Dermis microvascular lymphatic vessel endothelial cell (primary cell): ENCODE data around the gene OLIG1. TPM values are rescaled to one million over a fixed set of nuclear protein-coding genes. Genes with fewer than 3 reads are reported as not detected.

Source experiments
- DNase-seq, 2 donors: peaks; one replicate each; pipeline versions ENCODE4 v3.0.0 to v3.0.0-alpha.2; 2010; ENCODE audit warnings: low read depth in 2 of 2
- total RNA-seq: library from RNA; depleted of rRNA; stranded (reverse); fragments of >200 nt; gene quantifications from 2 replicates; pipeline ENCODE4 v1.2.1, GENCODE V29; 2014

The OLIG1 gene, protein sequence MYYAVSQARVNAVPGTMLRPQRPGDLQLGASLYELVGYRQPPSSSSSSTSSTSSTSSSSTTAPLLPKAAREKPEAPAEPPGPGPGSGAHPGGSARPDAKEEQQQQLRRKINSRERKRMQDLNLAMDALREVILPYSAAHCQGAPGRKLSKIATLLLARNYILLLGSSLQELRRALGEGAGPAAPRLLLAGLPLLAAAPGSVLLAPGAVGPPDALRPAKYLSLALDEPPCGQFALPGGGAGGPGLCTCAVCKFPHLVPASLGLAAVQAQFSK
- not detected in 2 replicates for total RNA-seq

DNA sequence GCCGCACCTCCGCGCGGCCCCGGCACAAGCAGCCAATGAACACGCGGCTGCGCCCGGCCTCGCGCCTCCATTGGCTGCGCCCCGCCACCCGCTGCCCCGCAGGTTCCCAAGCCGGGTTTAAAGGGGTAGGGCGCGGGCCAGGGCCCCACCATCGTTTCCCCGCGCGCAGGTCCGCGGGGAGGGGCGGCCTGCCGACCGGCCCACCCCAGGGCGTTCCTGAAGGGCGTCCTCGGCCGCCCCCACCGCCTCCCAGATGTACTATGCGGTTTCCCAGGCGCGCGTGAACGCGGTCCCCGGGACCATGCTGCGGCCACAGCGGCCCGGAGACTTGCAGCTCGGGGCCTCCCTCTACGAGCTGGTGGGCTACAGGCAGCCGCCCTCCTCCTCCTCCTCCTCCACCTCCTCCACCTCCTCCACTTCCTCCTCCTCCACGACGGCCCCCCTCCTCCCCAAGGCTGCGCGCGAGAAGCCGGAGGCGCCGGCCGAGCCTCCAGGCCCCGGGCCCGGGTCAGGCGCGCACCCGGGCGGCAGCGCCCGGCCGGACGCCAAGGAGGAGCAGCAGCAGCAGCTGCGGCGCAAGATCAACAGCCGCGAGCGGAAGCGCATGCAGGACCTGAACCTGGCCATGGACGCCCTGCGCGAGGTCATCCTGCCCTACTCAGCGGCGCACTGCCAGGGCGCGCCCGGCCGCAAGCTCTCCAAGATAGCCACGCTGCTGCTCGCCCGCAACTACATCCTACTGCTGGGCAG lies at the start of gene OLIG1:
Gene OLIG1 (plus strand): TSS at position 148 of the 750 bp plus-strand sequence. CDS start 106 bp downstream, at position 254.
- peak in 1 of 2 donors; percentile 37 for DNase-seq

DNA sequence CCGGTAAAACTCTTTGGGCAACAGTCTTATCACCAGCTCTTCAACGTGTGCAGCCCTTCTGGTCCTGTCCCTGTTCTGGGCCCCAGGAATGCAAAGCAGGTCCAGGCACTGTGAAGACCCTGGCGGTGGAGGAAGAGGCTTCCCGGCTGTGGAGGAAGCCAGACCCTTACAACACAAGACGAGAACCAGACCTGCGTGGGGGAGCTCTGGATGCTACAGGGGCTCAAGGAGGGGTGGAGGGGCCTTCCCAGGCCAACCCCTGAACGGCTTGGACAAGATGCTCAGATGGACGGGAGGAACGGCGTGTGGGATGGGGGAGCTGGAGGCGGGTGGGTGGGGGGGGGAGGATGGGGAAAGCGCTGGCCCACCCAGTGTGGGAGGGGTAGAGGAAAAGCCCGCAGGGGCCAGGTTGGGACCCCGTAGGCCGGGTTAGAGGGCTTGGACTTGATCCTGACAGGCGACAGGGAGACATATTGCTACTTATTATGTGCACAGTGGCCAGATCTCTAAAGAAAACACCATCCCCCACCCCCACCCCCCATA lies 49.3 kb upstream of the OLIG1 start:
- no peak for DNase-seq

DNA sequence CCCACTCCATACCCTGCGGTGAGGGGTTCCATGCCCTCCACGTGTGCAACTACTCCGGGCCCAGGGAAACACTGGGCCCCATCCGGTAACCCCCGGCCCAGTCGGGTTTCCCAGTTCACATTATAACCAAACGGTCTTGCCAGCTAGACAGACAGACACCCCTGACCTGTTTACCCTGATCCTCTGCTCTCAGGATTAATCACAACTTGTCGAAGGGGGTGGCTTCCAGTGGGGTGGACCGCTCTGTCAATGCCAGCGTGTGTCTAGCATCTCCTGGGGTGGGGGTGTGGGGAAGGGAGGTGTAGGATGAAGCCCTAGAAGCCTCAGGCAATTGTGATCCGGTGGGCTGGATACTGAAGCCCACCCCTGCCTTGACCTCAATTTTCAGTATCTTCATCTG lies 48.8 kb upstream of the OLIG1 start:
- DNase-seq: no peak

DNA sequence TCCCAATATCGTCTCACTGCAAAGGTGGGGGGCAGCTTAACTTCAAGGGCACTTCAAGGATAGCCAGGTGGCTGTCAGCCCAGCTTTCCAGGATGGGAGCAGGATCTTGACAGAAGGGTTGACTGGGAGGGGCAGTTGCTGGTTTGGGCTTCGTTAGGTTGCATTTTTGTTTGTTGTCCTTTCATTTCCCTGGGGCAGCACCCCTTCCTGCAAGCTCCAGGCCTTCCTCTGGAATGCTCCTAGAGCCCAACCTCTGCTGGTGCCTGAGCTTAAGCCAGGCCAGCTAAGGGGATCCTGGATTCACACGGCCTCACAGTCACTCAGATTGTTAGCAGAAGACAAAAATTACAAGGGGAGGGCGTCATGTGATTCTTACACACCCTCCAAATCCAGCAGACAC lies 48.3 kb upstream of the OLIG1 start:
- no peak for DNase-seq

DNA sequence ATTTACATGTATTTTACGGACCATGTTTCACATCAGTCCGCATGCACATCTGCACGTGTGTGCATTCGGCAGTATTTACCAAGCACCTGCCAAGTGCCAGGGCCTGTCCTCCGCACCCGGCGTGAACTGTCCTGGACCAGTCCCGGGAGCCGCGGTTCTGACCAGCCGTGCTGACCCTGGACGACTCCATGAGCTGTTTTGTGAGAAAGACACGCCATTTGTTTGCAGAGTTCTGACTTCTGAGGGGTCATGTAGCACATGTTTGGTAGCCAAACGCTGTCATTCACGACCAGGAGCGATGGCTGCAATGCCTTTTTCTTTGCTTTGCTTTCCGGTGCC lies 47.5 kb upstream of the OLIG1 start:
- DNase-seq: no peak

DNA sequence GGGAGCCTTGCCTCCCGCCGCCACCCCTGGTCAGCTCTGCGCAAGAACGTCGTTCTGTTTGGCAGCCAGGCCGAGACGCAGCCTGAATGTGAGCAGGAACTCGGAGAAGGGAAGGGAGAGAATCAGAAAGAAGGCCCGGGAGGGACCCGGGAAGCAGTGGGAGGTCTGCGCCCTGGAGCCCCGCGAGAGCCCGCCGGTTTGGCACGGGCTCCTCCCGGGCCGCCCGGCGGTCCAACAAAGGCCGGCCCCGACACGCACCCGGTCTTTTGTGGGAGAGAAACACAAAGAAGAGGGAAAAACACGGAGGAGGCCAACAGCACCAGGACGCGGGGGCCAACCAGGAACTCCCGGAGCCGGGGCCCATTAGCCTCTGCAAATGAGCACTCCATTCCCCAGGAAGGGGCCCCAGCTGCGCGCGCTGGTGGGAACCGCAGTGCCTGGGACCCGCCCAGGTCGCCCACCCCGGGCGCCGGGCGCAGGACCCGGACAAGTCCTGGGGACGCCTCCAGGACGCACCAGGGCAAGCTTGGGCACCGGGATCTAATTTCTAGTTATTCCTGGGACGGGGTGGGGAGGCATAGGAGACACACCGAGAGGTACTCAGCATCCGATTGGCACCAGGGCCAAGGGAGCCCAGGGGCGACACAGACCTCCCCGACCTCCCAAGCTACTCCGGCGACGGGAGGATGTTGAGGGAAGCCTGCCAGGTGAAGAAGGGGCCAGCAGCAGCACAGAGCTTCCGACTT lies 46.9 kb upstream of the OLIG1 start:
- no peak for DNase-seq

DNA sequence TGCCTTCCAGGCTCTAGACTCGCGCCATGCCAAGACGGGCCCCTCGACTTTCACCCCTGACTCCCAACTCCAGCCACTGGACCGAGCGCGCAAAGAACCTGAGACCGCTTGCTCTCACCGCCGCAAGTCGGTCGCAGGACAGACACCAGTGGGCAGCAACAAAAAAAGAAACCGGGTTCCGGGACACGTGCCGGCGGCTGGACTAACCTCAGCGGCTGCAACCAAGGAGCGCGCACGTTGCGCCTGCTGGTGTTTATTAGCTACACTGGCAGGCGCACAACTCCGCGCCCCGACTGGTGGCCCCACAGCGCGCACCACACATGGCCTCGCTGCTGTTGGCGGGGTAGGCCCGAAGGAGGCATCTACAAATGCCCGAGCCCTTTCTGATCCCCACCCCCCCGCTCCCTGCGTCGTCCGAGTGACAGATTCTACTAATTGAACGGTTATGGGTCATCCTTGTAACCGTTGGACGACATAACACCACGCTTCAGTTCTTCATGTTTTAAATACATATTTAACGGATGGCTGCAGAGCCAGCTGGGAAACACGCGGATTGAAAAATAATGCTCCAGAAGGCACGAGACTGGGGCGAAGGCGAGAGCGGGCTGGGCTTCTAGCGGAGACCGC lies 46.3 kb upstream of the OLIG1 start:
- DNase-seq: no peak

DNA sequence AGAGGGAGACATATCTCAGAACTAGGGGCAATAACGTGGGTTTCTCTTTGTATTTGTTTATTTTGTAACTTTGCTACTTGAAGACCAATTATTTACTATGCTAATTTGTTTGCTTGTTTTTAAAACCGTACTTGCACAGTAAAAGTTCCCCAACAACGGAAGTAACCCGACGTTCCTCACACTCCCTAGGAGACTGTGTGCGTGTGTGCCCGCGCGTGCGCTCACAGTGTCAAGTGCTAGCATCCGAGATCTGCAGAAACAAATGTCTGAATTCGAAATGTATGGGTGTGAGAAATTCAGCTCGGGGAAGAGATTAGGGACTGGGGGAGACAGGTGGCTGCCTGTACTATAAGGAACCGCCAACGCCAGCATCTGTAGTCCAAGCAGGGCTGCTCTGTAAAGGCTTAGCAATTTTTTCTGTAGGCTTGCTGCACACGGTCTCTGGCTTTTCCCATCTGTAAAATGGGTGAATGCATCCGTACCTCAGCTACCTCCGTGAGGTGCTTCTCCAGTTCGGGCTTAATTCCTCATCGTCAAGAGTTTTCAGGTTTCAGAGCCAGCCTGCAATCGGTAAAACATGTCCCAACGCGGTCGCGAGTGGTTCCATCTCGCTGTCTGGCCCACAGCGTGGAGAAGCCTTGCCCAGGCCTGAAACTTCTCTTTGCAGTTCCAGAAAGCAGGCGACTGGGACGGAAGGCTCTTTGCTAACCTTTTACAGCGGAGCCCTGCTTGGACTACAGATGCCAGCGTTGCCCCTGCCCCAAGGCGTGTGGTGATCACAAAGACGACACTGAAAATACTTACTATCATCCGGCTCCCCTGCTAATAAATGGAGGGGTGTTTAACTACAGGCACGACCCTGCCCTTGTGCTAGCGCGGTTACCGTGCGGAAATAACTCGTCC lies 45.5 kb upstream of the OLIG1 start:
- no peak for DNase-seq

DNA sequence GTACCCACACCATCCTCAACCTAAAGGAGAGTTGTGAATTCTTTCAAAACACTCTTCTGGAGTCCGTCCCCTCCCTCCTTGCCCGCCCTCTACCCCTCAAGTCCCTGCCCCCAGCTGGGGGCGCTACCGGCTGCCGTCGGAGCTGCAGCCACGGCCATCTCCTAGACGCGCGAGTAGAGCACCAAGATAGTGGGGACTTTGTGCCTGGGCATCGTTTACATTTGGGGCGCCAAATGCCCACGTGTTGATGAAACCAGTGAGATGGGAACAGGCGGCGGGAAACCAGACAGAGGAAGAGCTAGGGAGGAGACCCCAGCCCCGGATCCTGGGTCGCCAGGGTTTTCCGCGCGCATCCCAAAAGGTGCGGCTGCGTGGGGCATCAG lies 44.8 kb upstream of the OLIG1 start:
- DNase-seq: no peak

DNA sequence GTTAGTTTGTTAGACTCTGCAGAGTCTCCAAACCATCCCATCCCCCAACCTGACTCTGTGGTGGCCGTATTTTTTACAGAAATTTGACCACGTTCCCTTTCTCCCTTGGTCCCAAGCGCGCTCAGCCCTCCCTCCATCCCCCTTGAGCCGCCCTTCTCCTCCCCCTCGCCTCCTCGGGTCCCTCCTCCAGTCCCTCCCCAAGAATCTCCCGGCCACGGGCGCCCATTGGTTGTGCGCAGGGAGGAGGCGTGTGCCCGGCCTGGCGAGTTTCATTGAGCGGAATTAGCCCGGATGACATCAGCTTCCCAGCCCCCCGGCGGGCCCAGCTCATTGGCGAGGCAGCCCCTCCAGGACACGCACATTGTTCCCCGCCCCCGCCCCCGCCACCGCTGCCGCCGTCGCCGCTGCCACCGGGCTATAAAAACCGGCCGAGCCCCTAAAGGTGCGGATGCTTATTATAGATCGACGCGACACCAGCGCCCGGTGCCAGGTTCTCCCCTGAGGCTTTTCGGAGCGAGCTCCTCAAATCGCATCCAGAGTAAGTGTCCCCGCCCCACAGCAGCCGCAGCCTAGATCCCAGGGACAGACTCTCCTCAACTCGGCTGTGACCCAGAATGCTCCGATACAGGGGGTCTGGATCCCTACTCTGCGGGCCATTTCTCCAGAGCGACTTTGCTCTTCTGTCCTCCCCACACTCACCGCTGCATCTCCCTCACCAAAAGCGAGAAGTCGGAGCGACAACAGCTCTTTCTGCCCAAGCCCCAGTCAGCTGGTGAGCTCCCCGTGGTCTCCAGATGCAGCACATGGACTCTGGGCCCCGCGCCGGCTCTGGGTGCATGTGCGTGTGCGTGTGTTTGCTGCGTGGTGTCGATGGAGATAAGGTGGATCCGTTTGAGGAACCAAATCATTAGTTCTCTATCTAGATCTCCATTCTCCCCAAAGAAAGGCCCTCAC lies 44.2 kb upstream of the OLIG1 start, which contains the start of gene OLIG2:
Gene OLIG2 (plus strand): TSS at position 447 of the 954 bp plus-strand sequence. CDS start 928 bp downstream, outside the sequence.
- DNase-seq: peak in 1 of 2 donors; percentile 28

DNA sequence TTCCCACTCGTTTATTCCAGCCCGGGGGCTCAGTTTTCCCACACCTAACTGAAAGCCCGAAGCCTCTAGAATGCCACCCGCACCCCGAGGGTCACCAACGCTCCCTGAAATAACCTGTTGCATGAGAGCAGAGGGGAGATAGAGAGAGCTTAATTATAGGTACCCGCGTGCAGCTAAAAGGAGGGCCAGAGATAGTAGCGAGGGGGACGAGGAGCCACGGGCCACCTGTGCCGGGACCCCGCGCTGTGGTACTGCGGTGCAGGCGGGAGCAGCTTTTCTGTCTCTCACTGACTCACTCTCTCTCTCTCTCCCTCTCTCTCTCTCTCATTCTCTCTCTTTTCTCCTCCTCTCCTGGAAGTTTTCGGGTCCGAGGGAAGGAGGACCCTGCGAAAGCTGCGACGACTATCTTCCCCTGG lies 43.5 kb upstream of the OLIG1 start:
- DNase-seq: no peak

DNA sequence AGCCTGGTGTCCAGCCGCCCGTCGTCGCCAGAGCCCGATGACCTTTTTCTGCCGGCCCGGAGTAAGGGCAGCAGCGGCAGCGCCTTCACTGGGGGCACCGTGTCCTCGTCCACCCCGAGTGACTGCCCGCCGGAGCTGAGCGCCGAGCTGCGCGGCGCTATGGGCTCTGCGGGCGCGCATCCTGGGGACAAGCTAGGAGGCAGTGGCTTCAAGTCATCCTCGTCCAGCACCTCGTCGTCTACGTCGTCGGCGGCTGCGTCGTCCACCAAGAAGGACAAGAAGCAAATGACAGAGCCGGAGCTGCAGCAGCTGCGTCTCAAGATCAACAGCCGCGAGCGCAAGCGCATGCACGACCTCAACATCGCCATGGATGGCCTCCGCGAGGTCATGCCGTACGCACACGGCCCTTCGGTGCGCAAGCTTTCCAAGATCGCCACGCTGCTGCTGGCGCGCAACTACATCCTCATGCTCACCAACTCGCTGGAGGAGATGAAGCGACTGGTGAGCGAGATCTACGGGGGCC lies 43.0 kb upstream of the OLIG1 start:
- DNase-seq: no peak

DNA sequence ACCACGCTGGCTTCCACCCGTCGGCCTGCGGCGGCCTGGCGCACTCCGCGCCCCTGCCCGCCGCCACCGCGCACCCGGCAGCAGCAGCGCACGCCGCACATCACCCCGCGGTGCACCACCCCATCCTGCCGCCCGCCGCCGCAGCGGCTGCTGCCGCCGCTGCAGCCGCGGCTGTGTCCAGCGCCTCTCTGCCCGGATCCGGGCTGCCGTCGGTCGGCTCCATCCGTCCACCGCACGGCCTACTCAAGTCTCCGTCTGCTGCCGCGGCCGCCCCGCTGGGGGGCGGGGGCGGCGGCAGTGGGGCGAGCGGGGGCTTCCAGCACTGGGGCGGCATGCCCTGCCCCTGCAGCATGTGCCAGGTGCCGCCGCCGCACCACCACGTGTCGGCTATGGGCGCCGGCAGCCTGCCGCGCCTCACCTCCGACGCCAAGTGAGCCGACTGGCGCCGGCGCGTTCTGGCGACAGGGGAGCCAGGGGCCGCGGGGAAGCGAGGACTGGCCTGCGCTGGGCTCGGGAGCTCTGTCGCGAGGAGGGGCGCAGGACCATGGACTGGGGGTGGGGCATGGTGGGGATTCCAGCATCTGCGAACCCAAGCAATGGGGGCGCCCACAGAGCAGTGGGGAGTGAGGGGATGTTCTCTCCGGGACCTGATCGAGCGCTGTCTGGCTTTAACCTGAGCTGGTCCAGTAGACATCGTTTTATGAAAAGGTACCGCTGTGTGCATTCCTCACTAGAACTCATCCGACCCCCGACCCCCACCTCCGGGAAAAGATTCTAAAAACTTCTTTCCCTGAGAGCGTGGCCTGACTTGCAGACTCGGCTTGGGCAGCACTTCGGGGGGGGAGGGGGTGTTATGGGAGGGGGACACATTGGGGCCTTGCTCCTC lies 42.3 kb upstream of the OLIG1 start:
- no peak for DNase-seq

DNA sequence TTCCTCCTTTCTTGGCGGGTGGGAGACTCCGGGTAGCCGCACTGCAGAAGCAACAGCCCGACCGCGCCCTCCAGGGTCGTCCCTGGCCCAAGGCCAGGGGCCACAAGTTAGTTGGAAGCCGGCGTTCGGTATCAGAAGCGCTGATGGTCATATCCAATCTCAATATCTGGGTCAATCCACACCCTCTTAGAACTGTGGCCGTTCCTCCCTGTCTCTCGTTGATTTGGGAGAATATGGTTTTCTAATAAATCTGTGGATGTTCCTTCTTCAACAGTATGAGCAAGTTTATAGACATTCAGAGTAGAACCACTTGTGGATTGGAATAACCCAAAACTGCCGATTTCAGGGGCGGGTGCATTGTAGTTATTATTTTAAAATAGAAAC lies 41.7 kb upstream of the OLIG1 start:
- no peak for DNase-seq

DNA sequence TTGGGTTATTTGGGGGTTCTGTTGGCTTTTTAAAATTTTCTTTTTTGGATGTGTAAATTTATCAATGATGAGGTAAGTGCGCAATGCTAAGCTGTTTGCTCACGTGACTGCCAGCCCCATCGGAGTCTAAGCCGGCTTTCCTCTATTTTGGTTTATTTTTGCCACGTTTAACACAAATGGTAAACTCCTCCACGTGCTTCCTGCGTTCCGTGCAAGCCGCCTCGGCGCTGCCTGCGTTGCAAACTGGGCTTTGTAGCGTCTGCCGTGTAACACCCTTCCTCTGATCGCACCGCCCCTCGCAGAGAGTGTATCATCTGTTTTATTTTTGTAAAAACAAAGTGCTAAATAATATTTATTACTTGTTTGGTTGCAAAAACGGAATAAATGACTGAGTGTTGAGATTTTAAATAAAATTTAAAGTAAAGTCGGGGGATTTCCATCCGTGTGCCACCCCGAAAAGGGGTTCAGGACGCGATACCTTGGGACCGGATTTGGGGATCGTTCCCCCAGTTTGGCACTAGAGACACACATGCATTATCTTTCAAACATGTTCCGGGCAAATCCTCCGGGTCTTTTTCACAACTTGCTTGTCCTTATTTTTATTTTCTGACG lies 41.1 kb upstream of the OLIG1 start:
- DNase-seq: no peak

DNA sequence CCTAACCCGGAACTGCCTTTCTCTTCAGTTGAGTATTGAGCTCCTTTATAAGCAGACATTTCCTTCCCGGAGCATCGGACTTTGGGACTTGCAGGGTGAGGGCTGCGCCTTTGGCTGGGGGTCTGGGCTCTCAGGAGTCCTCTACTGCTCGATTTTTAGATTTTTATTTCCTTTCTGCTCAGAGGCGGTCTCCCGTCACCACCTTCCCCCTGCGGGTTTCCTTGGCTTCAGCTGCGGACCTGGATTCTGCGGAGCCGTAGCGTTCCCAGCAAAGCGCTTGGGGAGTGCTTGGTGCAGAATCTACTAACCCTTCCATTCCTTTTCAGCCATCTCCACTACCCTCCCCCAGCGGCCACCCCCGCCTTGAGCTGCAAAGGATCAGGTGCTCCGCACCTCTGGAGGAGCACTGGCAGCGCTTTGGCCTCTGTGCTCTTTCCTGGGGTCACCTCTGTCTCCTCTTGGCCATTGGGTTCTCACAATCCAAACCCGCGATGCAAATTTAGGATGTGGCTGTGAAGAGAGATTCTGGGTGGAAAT lies 40.5 kb upstream of the OLIG1 start:
- no peak for DNase-seq

DNA sequence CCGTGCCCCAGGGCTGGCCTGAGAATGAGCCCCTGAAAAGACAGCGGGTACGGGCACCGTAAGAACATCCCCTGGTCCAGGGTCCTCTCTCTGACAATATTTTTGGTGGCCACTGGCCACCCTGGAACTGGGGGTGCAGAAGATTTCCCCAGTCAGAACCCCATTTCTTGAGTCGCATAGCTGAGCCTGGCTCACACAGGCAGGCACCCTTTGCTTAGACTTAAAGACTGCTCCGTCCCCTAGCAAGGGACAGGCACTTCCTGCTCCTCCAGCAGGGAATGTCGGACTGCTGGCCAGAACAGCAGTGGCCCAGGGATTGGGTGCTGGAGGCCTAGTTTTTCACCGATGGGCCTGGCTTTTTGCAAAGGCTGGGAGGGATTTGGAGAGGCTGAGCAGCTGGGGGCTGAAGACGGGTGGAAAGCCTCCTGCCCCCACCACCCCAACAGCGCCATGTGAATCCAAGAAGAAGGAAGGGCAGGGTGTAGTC lies 39.9 kb upstream of the OLIG1 start:
- DNase-seq: no peak
